WERI-Rb-1 (cell line): ENCODE measurements around the gene SLC8A3.

Source experiments
- DNase-seq: peaks from one replicate; pipeline ENCODE4 v3.0.0-alpha.2; 2020
- H3K27ac ChIP-seq: fragments of 250-450 bp; sonication (Bioruptor Pico); 2 replicates; pipeline ENCODE4 v1.5.1; 2020; ENCODE audit warnings: mild to moderate bottlenecking, moderate library complexity
- H3K27me3 ChIP-seq: fragments of 250-450 bp; sonication (Bioruptor Pico); 2 replicates; pipeline ENCODE4 v1.5.1; 2021; ENCODE audit warnings: mild to moderate bottlenecking, low read depth, moderate library complexity; ENCODE audit not compliant: insufficient read depth, severe bottlenecking
- H3K36me3 ChIP-seq: fragments of 250-450 bp; sonication (Bioruptor Pico); 2 replicates; pipeline ENCODE4 v1.5.1; 2020; ENCODE audit warnings: mild to moderate bottlenecking, moderate library complexity
- H3K4me3 ChIP-seq: 2 replicates; pipeline ENCODE4 v1.5.1; 2011; ENCODE audit warnings: low read depth, mild to moderate bottlenecking, control low read depth, low read length
- H3K9me3 ChIP-seq: fragments of 250-450 bp; sonication (Bioruptor Pico); 2 replicates; pipeline ENCODE4 v1.5.1; 2021; ENCODE audit warnings: mild to moderate bottlenecking, moderate library complexity; ENCODE audit not compliant: severe bottlenecking
- TF ChIP-seq, protein P1 (sequence below): IDR thresholded peaks from 2 replicates; pipeline ENCODE4 v1.5.1; 2011; ENCODE audit warnings: low read depth, mild to moderate bottlenecking, control low read depth, inconsistent platforms, low read length

Gene SLC8A3

DNA sequence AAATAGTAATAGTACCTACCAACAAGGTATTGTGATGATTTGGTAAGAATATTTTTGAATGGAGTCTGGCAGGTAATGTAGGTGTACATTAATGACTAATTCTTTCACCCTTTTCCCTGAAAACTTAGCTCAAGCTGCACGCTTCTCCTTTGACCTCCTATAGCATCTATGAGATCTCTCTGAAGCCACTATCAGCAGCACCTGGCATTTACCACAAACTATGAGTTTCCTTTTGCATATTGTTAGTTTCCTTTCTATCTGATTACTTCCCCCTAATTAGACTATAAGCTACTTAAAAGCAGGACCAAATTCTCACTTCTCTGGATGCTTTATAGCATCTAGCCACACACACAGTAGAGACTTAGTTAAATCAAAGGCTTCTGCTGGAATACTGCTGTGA is 48.1 kb downstream of the SLC8A3 start:
- Histone ChIP-seq H3K27me3 (peaks cover 32% of the 10 kb centered on the region), H3K27ac (no peak overlapping the region), H3K36me3 (no peaks in the 10 kb centered on the region), H3K9me3 (no peaks in the 10 kb centered on the region), H3K4me3 (no peak overlapping the region)
- DNase-seq, result no peak
- TF ChIP-seq, protein P1, sequence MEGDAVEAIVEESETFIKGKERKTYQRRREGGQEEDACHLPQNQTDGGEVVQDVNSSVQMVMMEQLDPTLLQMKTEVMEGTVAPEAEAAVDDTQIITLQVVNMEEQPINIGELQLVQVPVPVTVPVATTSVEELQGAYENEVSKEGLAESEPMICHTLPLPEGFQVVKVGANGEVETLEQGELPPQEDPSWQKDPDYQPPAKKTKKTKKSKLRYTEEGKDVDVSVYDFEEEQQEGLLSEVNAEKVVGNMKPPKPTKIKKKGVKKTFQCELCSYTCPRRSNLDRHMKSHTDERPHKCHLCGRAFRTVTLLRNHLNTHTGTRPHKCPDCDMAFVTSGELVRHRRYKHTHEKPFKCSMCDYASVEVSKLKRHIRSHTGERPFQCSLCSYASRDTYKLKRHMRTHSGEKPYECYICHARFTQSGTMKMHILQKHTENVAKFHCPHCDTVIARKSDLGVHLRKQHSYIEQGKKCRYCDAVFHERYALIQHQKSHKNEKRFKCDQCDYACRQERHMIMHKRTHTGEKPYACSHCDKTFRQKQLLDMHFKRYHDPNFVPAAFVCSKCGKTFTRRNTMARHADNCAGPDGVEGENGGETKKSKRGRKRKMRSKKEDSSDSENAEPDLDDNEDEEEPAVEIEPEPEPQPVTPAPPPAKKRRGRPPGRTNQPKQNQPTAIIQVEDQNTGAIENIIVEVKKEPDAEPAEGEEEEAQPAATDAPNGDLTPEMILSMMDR, result no peak

DNA sequence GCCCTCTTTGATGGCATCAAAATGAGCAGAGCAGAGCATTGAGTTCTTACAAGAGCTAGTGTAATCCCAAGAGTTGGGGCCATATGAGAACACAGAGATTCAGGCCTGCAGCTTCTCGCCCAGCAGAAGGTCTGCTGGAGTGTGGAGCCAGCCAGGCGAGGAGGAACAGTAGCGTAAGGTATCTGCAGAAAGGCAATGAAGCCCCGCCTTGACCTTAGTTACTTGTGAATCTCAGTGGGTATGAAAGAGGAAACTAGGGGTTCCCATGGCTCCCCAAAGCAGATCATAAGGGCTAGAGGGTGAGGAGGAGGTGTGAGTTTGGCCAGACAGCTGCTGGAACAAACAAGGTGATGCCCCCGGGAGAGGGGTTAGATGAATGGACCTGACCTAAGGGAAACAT is 49.4 kb downstream of the SLC8A3 start:
- Histone ChIP-seq H3K4me3 (no peak overlapping the region), H3K36me3 (no peaks in the 10 kb centered on the region), H3K27me3 (peaks cover 43% of the 10 kb centered on the region), H3K27ac (no peak overlapping the region), H3K9me3 (no peaks in the 10 kb centered on the region)
- no peak for DNase-seq
- TF ChIP-seq, protein P1, result no peak

DNA sequence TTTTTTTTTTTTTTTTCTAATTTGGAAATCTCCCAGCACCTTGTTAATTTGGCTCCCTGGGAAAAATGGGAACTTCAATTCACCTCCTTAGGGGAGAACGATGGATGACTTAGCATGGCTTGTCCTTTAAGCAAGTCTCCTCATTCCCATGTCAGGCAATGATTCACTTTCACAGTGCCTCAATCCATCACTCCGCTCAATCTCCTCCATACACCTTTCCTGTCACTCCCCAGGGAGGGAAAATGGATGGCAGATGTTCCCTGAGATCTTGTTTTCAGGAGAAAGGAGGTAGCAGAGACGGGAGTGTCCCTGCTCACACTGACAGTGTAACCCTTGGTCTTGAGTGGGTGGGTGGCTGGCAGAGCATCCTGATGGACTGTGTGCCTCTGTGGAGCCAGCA is 51.0 kb downstream of the SLC8A3 start:
- peaks cover 56% of the 10 kb centered on the region for H3K27me3 ChIP-seq
- TF ChIP-seq, protein P1, result no peak
- no peaks in the 10 kb centered on the region for H3K9me3 ChIP-seq
- DNase-seq, result no peak
- H3K36me3 ChIP-seq, result no peaks in the 10 kb centered on the region
- no peak overlapping the region for H3K27ac ChIP-seq
- no peak overlapping the region for H3K4me3 ChIP-seq

DNA sequence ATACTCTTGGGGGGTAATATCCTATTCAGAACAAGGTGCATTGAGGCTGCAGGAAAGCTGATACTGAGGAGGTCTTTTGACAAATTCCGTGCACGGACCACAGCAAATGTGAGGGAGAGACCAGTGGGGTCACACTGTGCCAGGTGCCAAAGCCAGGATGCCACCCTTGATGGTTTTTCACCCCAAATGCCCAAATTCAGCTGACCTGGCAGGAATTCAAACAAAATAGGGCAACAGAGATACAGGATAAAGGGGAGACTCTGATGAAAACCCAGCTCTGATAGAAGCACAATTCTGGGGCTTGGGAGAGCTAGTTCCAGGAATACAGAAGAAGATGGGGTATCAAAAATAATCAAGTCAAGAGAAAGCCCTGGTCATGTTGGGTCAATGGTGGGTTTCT is 55.3 kb downstream of the SLC8A3 start:
- Histone ChIP-seq H3K9me3 (no peaks in the 10 kb centered on the region), H3K27me3 (peaks cover 72% of the 10 kb centered on the region), H3K4me3 (no peak overlapping the region), H3K36me3 (no peaks in the 10 kb centered on the region), H3K27ac (no peak overlapping the region)
- no peak for DNase-seq
- TF ChIP-seq, protein P1, result no peak

DNA sequence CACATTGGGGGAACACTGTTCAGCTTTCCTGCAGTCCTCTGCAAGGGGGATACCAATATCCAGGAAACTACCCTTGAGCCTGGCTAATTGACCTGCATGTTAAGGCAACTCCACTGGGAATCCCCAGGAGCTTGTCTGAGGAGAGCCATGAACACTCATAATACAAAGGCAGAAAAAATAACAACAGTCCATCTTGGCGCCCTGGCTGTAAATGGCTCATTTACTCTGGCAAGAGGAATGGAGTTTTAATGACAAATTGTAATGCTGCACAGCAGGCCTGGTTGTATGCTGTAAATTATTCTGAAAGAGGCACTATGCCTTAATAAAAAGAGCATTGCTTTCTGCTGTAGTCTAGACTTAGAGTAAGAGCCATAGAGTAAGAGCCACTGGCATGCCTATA is 58.3 kb downstream of the SLC8A3 start:
- no peak for DNase-seq

DNA sequence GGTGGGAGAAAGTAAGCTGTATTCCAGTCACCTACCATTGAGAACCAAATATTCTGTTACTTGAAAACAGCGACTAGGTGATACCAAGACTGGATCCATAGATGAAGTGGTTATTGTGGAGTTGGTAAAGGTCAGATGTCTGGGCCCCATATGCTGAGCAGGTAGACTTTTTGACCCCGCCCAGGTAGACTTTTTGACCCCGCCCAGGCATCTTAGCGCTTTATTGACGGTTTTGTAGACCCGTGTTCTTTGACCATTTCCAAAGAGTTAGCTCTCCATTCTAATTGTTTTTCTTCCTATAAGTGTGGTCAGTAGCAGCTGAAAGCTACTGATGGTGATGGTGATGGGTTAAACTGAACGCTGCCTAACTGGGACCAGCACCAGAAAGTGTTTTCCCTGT is 61.6 kb downstream of the SLC8A3 start:
- Histone ChIP-seq H3K27ac (no peak overlapping the region), H3K9me3 (no peaks in the 10 kb centered on the region), H3K36me3 (no peaks in the 10 kb centered on the region), H3K4me3 (no peak overlapping the region), H3K27me3 (peaks cover 41% of the 10 kb centered on the region)
- no peak for DNase-seq
- TF ChIP-seq, protein P1, result no peak

More for the DNA sequence above, 58.3 kb downstream of the SLC8A3 start:
- H3K36me3 ChIP-seq, result no peaks in the 10 kb centered on the region
- no peak overlapping the region for H3K4me3 ChIP-seq
- no peak overlapping the region for H3K27ac ChIP-seq
- TF ChIP-seq, protein P1, result no peak
- no peaks in the 10 kb centered on the region for H3K9me3 ChIP-seq
- peaks cover 66% of the 10 kb centered on the region for H3K27me3 ChIP-seq
